ENCODE results near the gene DISC1. TPM values are rescaled to one million over a fixed set of nuclear protein-coding genes. Genes with fewer than 3 reads are reported as not detected.

The DISC1 gene
- total RNA-seq, 1 experiment from 2014 or later, result 0.36 TPM

DNA sequence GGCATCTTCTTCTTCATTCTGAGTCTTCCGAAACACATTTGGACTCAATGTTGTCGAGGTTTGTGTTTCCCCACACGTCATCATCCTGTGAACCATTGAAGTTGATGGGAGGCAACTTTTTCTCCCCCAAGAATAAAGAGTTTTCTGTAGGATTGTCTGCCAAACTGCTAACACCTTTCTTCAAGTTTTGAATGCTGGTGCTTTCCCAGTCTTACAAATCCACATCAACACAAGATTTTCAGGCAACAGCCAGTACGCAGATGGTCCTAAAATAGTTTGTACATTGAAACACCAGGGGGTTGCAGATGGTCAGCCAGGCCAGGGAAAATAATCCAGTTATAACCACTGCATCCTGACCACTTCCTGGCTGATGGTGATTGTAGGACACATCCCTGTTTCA lies 187.9 kb downstream of the DISC1 start:
- Histone ChIP-seq H3K27ac (ENCODE audit: low read length) (no peak overlapping the region), H3K9me3 (ENCODE audit: control insufficient read depth, insufficient read depth, low read depth, low read length) (no peaks in the 10 kb centered on the region), H3K27me3 (ENCODE audit: control insufficient read depth, insufficient read depth, low read length) (no peaks in the 10 kb centered on the region), H3K4me3 (ENCODE audit: low read depth in 2 of 2, low read length in 2 of 2) (no peak overlapping the region), H3K4me1 (ENCODE audit: control insufficient read depth, insufficient read depth, low read length) (no peaks in the 10 kb centered on the region), H3K36me3 (ENCODE audit: control insufficient read depth, insufficient read depth, low read length) (no peaks in the 10 kb centered on the region)
- DNase-seq (ENCODE audit: low read depth, low spot score) (no peak), ATAC-seq (no peak)
- TF ChIP-seq, protein P1, sequence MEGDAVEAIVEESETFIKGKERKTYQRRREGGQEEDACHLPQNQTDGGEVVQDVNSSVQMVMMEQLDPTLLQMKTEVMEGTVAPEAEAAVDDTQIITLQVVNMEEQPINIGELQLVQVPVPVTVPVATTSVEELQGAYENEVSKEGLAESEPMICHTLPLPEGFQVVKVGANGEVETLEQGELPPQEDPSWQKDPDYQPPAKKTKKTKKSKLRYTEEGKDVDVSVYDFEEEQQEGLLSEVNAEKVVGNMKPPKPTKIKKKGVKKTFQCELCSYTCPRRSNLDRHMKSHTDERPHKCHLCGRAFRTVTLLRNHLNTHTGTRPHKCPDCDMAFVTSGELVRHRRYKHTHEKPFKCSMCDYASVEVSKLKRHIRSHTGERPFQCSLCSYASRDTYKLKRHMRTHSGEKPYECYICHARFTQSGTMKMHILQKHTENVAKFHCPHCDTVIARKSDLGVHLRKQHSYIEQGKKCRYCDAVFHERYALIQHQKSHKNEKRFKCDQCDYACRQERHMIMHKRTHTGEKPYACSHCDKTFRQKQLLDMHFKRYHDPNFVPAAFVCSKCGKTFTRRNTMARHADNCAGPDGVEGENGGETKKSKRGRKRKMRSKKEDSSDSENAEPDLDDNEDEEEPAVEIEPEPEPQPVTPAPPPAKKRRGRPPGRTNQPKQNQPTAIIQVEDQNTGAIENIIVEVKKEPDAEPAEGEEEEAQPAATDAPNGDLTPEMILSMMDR (IDR thresholded peaks at IDR 0.05), result no peak
- TF ChIP-seq, protein P2, sequence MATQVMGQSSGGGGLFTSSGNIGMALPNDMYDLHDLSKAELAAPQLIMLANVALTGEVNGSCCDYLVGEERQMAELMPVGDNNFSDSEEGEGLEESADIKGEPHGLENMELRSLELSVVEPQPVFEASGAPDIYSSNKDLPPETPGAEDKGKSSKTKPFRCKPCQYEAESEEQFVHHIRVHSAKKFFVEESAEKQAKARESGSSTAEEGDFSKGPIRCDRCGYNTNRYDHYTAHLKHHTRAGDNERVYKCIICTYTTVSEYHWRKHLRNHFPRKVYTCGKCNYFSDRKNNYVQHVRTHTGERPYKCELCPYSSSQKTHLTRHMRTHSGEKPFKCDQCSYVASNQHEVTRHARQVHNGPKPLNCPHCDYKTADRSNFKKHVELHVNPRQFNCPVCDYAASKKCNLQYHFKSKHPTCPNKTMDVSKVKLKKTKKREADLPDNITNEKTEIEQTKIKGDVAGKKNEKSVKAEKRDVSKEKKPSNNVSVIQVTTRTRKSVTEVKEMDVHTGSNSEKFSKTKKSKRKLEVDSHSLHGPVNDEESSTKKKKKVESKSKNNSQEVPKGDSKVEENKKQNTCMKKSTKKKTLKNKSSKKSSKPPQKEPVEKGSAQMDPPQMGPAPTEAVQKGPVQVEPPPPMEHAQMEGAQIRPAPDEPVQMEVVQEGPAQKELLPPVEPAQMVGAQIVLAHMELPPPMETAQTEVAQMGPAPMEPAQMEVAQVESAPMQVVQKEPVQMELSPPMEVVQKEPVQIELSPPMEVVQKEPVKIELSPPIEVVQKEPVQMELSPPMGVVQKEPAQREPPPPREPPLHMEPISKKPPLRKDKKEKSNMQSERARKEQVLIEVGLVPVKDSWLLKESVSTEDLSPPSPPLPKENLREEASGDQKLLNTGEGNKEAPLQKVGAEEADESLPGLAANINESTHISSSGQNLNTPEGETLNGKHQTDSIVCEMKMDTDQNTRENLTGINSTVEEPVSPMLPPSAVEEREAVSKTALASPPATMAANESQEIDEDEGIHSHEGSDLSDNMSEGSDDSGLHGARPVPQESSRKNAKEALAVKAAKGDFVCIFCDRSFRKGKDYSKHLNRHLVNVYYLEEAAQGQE (IDR thresholded peaks at IDR 0.05; ENCODE audit: insufficient read depth in 1 of 2, low read depth in 2 of 2, low read length in 1 of 2), result no peak
- TF ChIP-seq SIN3A (IDR thresholded peaks at IDR 0.05; ENCODE audit: borderline replicate concordance, insufficient read depth, low read depth, low read length) (no peak), POLR2AphosphoS5 (IDR thresholded peaks at IDR 0.05; ENCODE audit: low read depth, low read length) (no peak), TCF7L2 (IDR thresholded peaks at IDR 0.05; ENCODE audit: low read depth, low read length) (no peak)
- BruUV-seq (replicated peaks), result no TSS peak
- POLR2A ChIA-PET, result no interaction called here
- in situ Hi-C loops (cut with HindIII; ENCODE audit: low pct_unique_long_range_greater_than_20kb, low sequenced_read_pairs) (no loop called here), intact Hi-C loops (cut with micrococcal nuclease; ENCODE audit: unreplicated experiment) (no loop called here)
- CTCF ChIA-PET, result no interaction called here

DNA sequence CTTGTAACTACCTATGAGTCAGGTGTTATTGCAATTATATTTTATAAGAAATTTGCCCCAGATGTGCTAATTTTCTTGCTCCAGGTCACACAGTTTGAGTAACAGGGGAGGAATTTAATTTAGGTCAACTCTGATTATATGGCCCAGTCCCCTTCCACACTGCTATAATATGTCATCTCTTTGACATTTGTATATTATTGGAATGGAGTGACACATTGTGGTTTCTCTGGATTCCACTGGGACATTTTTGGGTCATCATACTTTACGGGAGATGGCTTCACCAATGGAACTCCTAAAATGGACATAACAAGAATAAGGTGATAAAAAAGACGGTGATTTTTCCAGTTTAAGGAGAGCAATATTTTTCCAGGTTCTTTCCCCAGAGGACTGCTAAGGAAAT lies 191.2 kb downstream of the DISC1 start:
- ChIA-PET POLR2A (interaction anchor here (0.9 kb wide), 1 partner anchor 39 kb away, joined by 3 read pairs; no protein-coding TSS in a partner anchor), CTCF (no interaction called here)
- DNase-seq (ENCODE audit: low read depth, low spot score) (no peak), ATAC-seq (no peak)
- TF ChIP-seq, protein P1 (IDR thresholded peaks at IDR 0.05), result no peak
- TF ChIP-seq TCF7L2 (IDR thresholded peaks at IDR 0.05; ENCODE audit: low read depth, low read length) (no peak), POLR2AphosphoS5 (IDR thresholded peaks at IDR 0.05; ENCODE audit: low read depth, low read length) (no peak), SIN3A (IDR thresholded peaks at IDR 0.05; ENCODE audit: borderline replicate concordance, insufficient read depth, low read depth, low read length) (no peak)
- TF ChIP-seq, protein P2 (IDR thresholded peaks at IDR 0.05; ENCODE audit: insufficient read depth in 1 of 2, low read depth in 2 of 2, low read length in 1 of 2), result no peak
- no peaks in the 10 kb centered on the region for H3K4me1 ChIP-seq (ENCODE audit: control insufficient read depth, insufficient read depth, low read length)
- in situ Hi-C loops (cut with HindIII; ENCODE audit: low pct_unique_long_range_greater_than_20kb, low sequenced_read_pairs), result no loop called here
- intact Hi-C loops (cut with micrococcal nuclease; ENCODE audit: unreplicated experiment), result no loop called here
- no peaks in the 10 kb centered on the region for H3K27me3 ChIP-seq (ENCODE audit: control insufficient read depth, insufficient read depth, low read length)
- BruUV-seq (replicated peaks), result no TSS peak
- no peaks in the 10 kb centered on the region for H3K36me3 ChIP-seq (ENCODE audit: control insufficient read depth, insufficient read depth, low read length)
- H3K4me3 ChIP-seq (ENCODE audit: low read depth in 2 of 2, low read length in 2 of 2), result no peak overlapping the region
- no peak overlapping the region for H3K27ac ChIP-seq (ENCODE audit: low read length)
- no peaks in the 10 kb centered on the region for H3K9me3 ChIP-seq (ENCODE audit: control insufficient read depth, insufficient read depth, low read depth, low read length)
